ENCODE measurements around the gene PPP1R1B.

DNA sequence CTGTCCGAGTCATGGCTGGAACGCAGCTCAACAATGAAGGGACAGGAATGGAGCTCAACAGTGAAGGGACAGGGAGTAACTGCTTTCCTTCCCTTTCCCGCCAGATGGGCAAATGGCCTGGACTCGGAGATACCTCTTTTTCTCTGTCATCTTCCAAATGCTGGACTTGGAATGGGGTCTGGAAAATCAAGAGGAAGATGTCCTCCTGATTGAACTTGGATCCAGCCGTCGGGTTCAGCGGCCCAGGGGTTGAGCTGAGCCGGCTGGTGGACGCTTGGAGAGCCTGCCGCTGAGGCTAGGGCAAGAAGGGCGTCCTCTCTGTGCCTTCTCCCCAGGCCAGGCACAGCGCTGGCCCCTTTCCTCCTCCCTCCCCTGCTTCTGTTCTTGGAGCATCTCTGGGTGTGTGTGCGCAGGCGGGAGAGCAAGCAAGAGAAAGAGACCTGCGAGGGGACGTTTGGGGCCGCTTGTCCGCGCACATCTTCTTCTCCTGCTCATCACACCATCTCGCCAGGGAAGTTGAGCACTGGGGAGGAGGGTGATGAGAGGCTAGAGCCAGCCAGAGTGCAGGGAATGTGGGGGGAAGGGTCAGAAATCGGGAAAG is 25.7 kb upstream of the PPP1R1B start:
- no peak for TF ChIP-seq CTCF (IDR thresholded peaks at IDR 0.05 in 4 of 5, conservative IDR thresholded peaks at IDR 0.05 in 1 of 5)
- TF ChIP-seq POLR2A (IDR thresholded peaks at IDR 0.05): no peak

Data from gastrocnemius medialis (tissue), 4 donors.